ENCODE results near the gene MYLK. TPM values are rescaled to one million over a fixed set of nuclear protein-coding genes. Genes with fewer than 3 reads are reported as not detected.

The MYLK gene
- total and polyA plus RNA-seq, 10 of the 15 experiments (the other 5 are each of a cell fraction or from before 2014, with no cell fraction given): 0.04 to 1.6 (median 0.42) TPM; not detected in 1

DNA sequence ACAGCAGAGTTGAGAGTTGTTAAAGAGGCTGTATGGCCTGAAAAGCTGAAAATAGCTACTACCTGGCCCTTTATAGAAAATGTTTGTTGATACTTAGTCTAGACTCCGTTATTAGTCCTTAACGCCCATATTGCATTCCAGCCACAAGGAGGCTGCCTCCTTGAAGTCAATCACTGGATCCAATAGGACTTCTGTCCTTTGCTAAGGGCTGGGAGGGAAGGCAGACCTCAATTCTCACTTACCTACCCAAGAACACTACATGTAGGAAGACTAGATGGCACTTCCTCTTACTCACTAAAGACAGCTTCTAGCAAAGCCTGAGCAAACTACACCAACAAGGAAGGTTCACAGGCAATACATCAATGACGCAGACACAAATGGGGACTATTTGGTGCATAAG is 159.8 kb downstream of the MYLK start:
- ChIA-PET SMC1A (ENCODE audit: uncharacterized antibody, unreplicated experiment) (interaction anchor here (0.8 to 2.1 kb wide), 6 partner anchors 9 to 256 kb away, joined by 3 to 18 read pairs (median 4); no protein-coding TSS in a partner anchor), POLR2A (no interaction called here), RAD21 (ENCODE audit: unreplicated experiment) (interaction anchor here (0.6 to 2.0 kb wide), 4 partner anchors 34 to 162 kb away, joined by 3 to 18 read pairs (median 4); no protein-coding TSS in a partner anchor), CTCF (interaction anchor here (0.8 to 3.2 kb wide), 21 partner anchors 9 to 627 kb away, joined by 3 to 39 read pairs (median 5); partner anchors contain the start of gene CCDC14)
- no peaks in the 10 kb centered on the region for H3K4me1 ChIP-seq (ENCODE audit: control insufficient read depth, insufficient read depth, low read length)
- H3K9me3 ChIP-seq (replicated peaks; ENCODE audit: control insufficient read depth, insufficient read depth, low read length): no peaks in the 10 kb centered on the region
- intact Hi-C loops (cut with micrococcal nuclease; ENCODE audit: unreplicated experiment): no loop called here
- no peak for DNase-seq (ENCODE audit: low read depth, low spot score)
- no TSS peak for BruUV-seq (replicated peaks)
- H3K4me2 ChIP-seq (ENCODE audit: control insufficient read depth, insufficient read depth): no peak overlapping the region
- no peaks in the 10 kb centered on the region; a peak in 1 of 4 replicates for H3K27me3 ChIP-seq (replicated peaks in 1 of 2; ENCODE audit: control insufficient read depth in 2 of 2, insufficient read depth in 2 of 2, low read length in 1 of 2)
- ATAC-seq: no peak
- H4K20me1 ChIP-seq (ENCODE audit: control insufficient read depth, insufficient read depth): no peaks in the 10 kb centered on the region
- no peak overlapping the region for H2AFZ ChIP-seq (ENCODE audit: control insufficient read depth, low read depth, low read length)
- no peaks in the 10 kb centered on the region for H3K36me3 ChIP-seq (ENCODE audit: control insufficient read depth in 2 of 2, insufficient read depth in 2 of 2, low read length in 1 of 2)
- WGBS (ENCODE audit: insufficient coverage, insufficient replicate concordance, low lambda C conversion rate, missing lambda C conversion rate): 0% methylated on average over 3 of the region's 3 CpGs
- no peak overlapping the region for H3K9ac ChIP-seq (ENCODE audit: control insufficient read depth, insufficient read depth, low read length)
- no peak overlapping the region for H3K27ac ChIP-seq (ENCODE audit: control insufficient read depth, insufficient read depth)
- in situ Hi-C loops (cut with MboI): no loop called here
- FAIRE-seq: no peak
- H3K4me3 ChIP-seq: no peak overlapping the region
- H3K79me2 ChIP-seq (ENCODE audit: control insufficient read depth, insufficient read depth, low read length): no peaks in the 10 kb centered on the region
- TF ChIP-seq, protein P1, sequence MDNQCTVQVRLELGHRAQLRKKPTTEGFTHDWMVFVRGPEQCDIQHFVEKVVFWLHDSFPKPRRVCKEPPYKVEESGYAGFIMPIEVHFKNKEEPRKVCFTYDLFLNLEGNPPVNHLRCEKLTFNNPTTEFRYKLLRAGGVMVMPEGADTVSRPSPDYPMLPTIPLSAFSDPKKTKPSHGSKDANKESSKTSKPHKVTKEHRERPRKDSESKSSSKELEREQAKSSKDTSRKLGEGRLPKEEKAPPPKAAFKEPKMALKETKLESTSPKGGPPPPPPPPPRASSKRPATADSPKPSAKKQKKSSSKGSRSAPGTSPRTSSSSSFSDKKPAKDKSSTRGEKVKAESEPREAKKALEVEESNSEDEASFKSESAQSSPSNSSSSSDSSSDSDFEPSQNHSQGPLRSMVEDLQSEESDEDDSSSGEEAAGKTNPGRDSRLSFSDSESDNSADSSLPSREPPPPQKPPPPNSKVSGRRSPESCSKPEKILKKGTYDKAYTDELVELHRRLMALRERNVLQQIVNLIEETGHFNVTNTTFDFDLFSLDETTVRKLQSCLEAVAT (IDR thresholded peaks at IDR 0.05): no peak
- TF ChIP-seq WRNIP1 (IDR thresholded peaks at IDR 0.05; ENCODE audit: borderline replicate concordance, low read depth, low read length) (no peak), BACH1 (IDR thresholded peaks at IDR 0.05; ENCODE audit: borderline replicate concordance) (no peak), PAX8 (IDR thresholded peaks at IDR 0.05) (no peak), PML (IDR thresholded peaks at IDR 0.05; ENCODE audit: low read length) (no peak), RBBP5 (conservative IDR thresholded peaks at IDR 0.05) (no peak), NR2C2 (IDR thresholded peaks at IDR 0.05; ENCODE audit: borderline replicate concordance, control insufficient read depth, insufficient read length, low read depth) (no peak), RELA (IDR thresholded peaks at IDR 0.05; ENCODE audit: borderline replicate concordance, partially characterized antibody) (no peak), ZNF622 (IDR thresholded peaks at IDR 0.05) (no peak), NFXL1 (IDR thresholded peaks at IDR 0.05; ENCODE audit: borderline replicate concordance) (no peak), FOXK2 (IDR thresholded peaks at IDR 0.05) (no peak), SRF (IDR thresholded peaks at IDR 0.05; ENCODE audit: low read depth in 2 of 2, low read length in 2 of 2) (no peak)
- TF ChIP-seq, protein P2, sequence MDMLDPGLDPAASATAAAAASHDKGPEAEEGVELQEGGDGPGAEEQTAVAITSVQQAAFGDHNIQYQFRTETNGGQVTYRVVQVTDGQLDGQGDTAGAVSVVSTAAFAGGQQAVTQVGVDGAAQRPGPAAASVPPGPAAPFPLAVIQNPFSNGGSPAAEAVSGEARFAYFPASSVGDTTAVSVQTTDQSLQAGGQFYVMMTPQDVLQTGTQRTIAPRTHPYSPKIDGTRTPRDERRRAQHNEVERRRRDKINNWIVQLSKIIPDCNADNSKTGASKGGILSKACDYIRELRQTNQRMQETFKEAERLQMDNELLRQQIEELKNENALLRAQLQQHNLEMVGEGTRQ (IDR thresholded peaks at IDR 0.05; ENCODE audit: borderline replicate concordance, low read depth, low read length): no peak
- TF ChIP-seq, protein P3, sequence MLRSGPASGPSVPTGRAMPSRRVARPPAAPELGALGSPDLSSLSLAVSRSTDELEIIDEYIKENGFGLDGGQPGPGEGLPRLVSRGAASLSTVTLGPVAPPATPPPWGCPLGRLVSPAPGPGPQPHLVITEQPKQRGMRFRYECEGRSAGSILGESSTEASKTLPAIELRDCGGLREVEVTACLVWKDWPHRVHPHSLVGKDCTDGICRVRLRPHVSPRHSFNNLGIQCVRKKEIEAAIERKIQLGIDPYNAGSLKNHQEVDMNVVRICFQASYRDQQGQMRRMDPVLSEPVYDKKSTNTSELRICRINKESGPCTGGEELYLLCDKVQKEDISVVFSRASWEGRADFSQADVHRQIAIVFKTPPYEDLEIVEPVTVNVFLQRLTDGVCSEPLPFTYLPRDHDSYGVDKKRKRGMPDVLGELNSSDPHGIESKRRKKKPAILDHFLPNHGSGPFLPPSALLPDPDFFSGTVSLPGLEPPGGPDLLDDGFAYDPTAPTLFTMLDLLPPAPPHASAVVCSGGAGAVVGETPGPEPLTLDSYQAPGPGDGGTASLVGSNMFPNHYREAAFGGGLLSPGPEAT (IDR thresholded peaks at IDR 0.05; ENCODE audit: low read depth): no peak
- TF ChIP-seq, protein P4, sequence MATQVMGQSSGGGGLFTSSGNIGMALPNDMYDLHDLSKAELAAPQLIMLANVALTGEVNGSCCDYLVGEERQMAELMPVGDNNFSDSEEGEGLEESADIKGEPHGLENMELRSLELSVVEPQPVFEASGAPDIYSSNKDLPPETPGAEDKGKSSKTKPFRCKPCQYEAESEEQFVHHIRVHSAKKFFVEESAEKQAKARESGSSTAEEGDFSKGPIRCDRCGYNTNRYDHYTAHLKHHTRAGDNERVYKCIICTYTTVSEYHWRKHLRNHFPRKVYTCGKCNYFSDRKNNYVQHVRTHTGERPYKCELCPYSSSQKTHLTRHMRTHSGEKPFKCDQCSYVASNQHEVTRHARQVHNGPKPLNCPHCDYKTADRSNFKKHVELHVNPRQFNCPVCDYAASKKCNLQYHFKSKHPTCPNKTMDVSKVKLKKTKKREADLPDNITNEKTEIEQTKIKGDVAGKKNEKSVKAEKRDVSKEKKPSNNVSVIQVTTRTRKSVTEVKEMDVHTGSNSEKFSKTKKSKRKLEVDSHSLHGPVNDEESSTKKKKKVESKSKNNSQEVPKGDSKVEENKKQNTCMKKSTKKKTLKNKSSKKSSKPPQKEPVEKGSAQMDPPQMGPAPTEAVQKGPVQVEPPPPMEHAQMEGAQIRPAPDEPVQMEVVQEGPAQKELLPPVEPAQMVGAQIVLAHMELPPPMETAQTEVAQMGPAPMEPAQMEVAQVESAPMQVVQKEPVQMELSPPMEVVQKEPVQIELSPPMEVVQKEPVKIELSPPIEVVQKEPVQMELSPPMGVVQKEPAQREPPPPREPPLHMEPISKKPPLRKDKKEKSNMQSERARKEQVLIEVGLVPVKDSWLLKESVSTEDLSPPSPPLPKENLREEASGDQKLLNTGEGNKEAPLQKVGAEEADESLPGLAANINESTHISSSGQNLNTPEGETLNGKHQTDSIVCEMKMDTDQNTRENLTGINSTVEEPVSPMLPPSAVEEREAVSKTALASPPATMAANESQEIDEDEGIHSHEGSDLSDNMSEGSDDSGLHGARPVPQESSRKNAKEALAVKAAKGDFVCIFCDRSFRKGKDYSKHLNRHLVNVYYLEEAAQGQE (IDR thresholded peaks at IDR 0.05; ENCODE audit: low read depth, low read length): no peak
- TF ChIP-seq, protein P5, sequence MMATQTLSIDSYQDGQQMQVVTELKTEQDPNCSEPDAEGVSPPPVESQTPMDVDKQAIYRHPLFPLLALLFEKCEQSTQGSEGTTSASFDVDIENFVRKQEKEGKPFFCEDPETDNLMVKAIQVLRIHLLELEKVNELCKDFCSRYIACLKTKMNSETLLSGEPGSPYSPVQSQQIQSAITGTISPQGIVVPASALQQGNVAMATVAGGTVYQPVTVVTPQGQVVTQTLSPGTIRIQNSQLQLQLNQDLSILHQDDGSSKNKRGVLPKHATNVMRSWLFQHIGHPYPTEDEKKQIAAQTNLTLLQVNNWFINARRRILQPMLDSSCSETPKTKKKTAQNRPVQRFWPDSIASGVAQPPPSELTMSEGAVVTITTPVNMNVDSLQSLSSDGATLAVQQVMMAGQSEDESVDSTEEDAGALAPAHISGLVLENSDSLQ (IDR thresholded peaks at IDR 0.05): no peak
